G401 (cell line): ENCODE data around the gene C10orf71. TPM values are rescaled to one million over a fixed set of nuclear protein-coding genes. Genes with fewer than 3 reads are reported as not detected.

Source experiments
- DNase-seq: peaks from one replicate; pipeline ENCODE4 v3.0.0-alpha.2; 2015; ENCODE audit warnings: low spot score
- in situ Hi-C: cut with HindIII; loops from 2 replicates; pipeline ENCODE4 v1.10.0; 2016; ENCODE audit warnings: low sequenced_read_pairs, mixed read lengths
- total RNA-seq: library from RNA; depleted of rRNA; stranded (reverse); fragments of >200 nt; shearing (Covaris generic); gene quantifications from 2 replicates; pipeline ENCODE4 v1.2.3, GENCODE V29; 2014

The C10orf71 gene
- total RNA-seq, 1 experiment from 2014 or later, result not detected

- DNase-seq, result no peak
- in situ Hi-C loops, result no loop called here
These were observed 9.5 kb upstream of the C10orf71 start for GRCh38 chr10:49289480-49289879.

GRCh38 chr10:49290131-49290530 is 8.8 kb upstream of the C10orf71 start:
- in situ Hi-C loops, result no loop called here
- DNase-seq, result no peak

- DNase-seq, result no peak
- in situ Hi-C loops, result no loop called here
These were observed 8.4 kb upstream of the C10orf71 start for GRCh38 chr10:49290607-49291006.

GRCh38 chr10:49292565-49293207 is 6.3 kb upstream of the C10orf71 start:
- in situ Hi-C loops, result no loop called here

GRCh38 chr10:49293208-49293603 is 5.8 kb upstream of the C10orf71 start:
- DNase-seq, result no peak
- in situ Hi-C loops, result no loop called here

More at GRCh38 chr10:49292565-49293207, 6.3 kb upstream of the C10orf71 start:
- DNase-seq, result no peak

GRCh38 chr10:49294731-49295130 is 4.2 kb upstream of the C10orf71 start:
- no peak for DNase-seq
- in situ Hi-C loops, result no loop called here

GRCh38 chr10:49295297-49295696 is 3.7 kb upstream of the C10orf71 start:
- in situ Hi-C loops, result no loop called here
- no peak for DNase-seq

- in situ Hi-C loops, result no loop called here
- no peak for DNase-seq
These were observed 2.6 kb upstream of the C10orf71 start for GRCh38 chr10:49296382-49296781.

- no peak for DNase-seq
- in situ Hi-C loops, result no loop called here
These were observed 2.1 kb upstream of the C10orf71 start for GRCh38 chr10:49296836-49297235.

GRCh38 chr10:49297818-49298670 is 926 bp upstream of the C10orf71 start:
- no peak for DNase-seq
- in situ Hi-C loops, result no loop called here

- DNase-seq, result no peak
These were observed 343 bp upstream of the C10orf71 start for GRCh38 chr10:49298671-49298982.

GRCh38 chr10:49299816-49300139 is 808 bp downstream of the C10orf71 start:
- DNase-seq, result no peak
- in situ Hi-C loops, result no loop called here

More at GRCh38 chr10:49298671-49298982, 343 bp upstream of the C10orf71 start:
- in situ Hi-C loops, result no loop called here

- DNase-seq, result no peak
- in situ Hi-C loops, result no loop called here
These were observed 1.4 kb downstream of the C10orf71 start for GRCh38 chr10:49300140-49300974.

GRCh38 chr10:49301302-49301701 is 2.3 kb downstream of the C10orf71 start:
- in situ Hi-C loops, result no loop called here
- DNase-seq, result no peak

- in situ Hi-C loops, result no loop called here
- DNase-seq, result no peak
These were observed 3.1 kb downstream of the C10orf71 start for GRCh38 chr10:49302088-49302487.

GRCh38 chr10:49303711-49304110 is 4.7 kb downstream of the C10orf71 start:
- no peak for DNase-seq
- in situ Hi-C loops, result no loop called here

- no peak for DNase-seq
- in situ Hi-C loops, result no loop called here
These were observed 5.2 kb downstream of the C10orf71 start for GRCh38 chr10:49304137-49304536.

- in situ Hi-C loops, result no loop called here
- no peak for DNase-seq
These were observed 9.0 kb downstream of the C10orf71 start for GRCh38 chr10:49307921-49308320.

- no peak for DNase-seq
- in situ Hi-C loops, result no loop called here
These were observed 9.9 kb downstream of the C10orf71 start for GRCh38 chr10:49308881-49309280.
